Hematopoietic multipotent progenitor cell treated with erythropoietin and hydrocortisone succinate and interleukin-3 and kit ligand, for 17 days (in vitro differentiated cells): ENCODE data around the gene AP4S1.

Experiments
- DNase-seq: peaks from one replicate; pipeline ENCODE4 v3.0.0-alpha.2; 2015; ENCODE audit warnings: low spot score

Gene AP4S1

GRCh38 chr14:31138301-31138700 lies 112.9 kb downstream of the AP4S1 start:
- DNase-seq, result no peak

GRCh38 chr14:31139301-31139847 lies 113.9 kb downstream of the AP4S1 start:
- no peak for DNase-seq

GRCh38 chr14:31142455-31143087 lies 117.1 kb downstream of the AP4S1 start:
- no peak for DNase-seq
